Calu3 (cell line): Measurements from ENCODE around the gene FMOD. TPM values are rescaled to one million over a fixed set of nuclear protein-coding genes. Genes with fewer than 3 reads are reported as not detected.

ENCODE experiments used
- BruUV-seq: library from RNA; stranded (reverse); fragments of 400-500 nt; replicated peaks from 2 replicates; lab custom pipeline; 2021; lab: Mats Ljungman, UMichigan
- CTCF ChIA-PET: fragments of 300-600 bp; sonication (Branson Sonifier 250); formaldehyde crosslinking; loops from one replicate; lab custom pipeline; 2022; ENCODE audit warnings: antibody characterized with exemption; lab: Charles Lee
- DNase-seq: peaks from one replicate; pipeline ENCODE4 v3.0.0; 2022
- H3K27ac Mint-ChIP-seq: one replicate; pipeline ENCODE4 v1.8.0; 2022; ENCODE audit warnings: mixed read lengths; ENCODE audit not compliant: unreplicated experiment
- H3K27me3 Mint-ChIP-seq: one replicate; pipeline ENCODE4 v1.8.0; 2022; ENCODE audit warnings: mixed read lengths; ENCODE audit not compliant: unreplicated experiment
- H3K36me3 Mint-ChIP-seq: one replicate; pipeline ENCODE4 v1.8.0; 2022; ENCODE audit warnings: mild to moderate bottlenecking, moderate library complexity, mixed read lengths; ENCODE audit not compliant: insufficient read depth, unreplicated experiment
- H3K4me1 Mint-ChIP-seq: one replicate; pipeline ENCODE4 v1.8.0; 2022; ENCODE audit warnings: mild to moderate bottlenecking, low read depth, mixed read lengths; ENCODE audit not compliant: unreplicated experiment
- H3K4me3 Mint-ChIP-seq: one replicate; pipeline ENCODE4 v1.8.0; 2022; ENCODE audit warnings: mild to moderate bottlenecking, low read depth, moderate library complexity, mixed read lengths; ENCODE audit not compliant: unreplicated experiment
- H3K9me3 Mint-ChIP-seq: one replicate; pipeline ENCODE4 v1.8.0; 2022; ENCODE audit warnings: low read depth, mixed read lengths; ENCODE audit not compliant: unreplicated experiment
- CTCF ChIP-seq: fragments of 200-600 bp; IDR thresholded peaks from one replicate; pipeline ENCODE4 v1.8.0; 2022; ENCODE audit warnings: antibody characterized with exemption; ENCODE audit not compliant: unreplicated experiment
- intact Hi-C: fragments of 100-400 bp; cut with micrococcal nuclease; formaldehyde crosslinking; loops from one replicate; pipeline ENCODE4 v1.10.0; 2022; ENCODE audit not compliant: unreplicated experiment
- total RNA-seq: library from RNA; stranded (reverse); gene quantifications from 2 replicates; pipeline ENCODE4 v1.2.3, GENCODE V29; 2022

The FMOD gene
- total RNA-seq, 1 experiment from 2014 or later: not detected

- CTCF ChIA-PET: no interaction called here
- Mint-ChIP-seq H3K9me3 (no peaks in the 10 kb centered on the region), H3K27me3 (peaks cover 36% of the 10 kb centered on the region), H3K36me3 (peaks cover 10% of the 10 kb centered on the region), H3K27ac (no peak overlapping the region), H3K4me1 (peaks cover 21% of the 10 kb centered on the region), H3K4me3 (no peak overlapping the region)
- intact Hi-C loops: no loop called here
- DNase-seq: no peak
- no TSS peak for BruUV-seq
- no peak for TF ChIP-seq CTCF
These were observed 19.7 kb downstream of the FMOD start for GRCh38 chr1:203331224-203331623.

GRCh38 chr1:203328714-203329122 lies 22.2 kb downstream of the FMOD start:
- TF ChIP-seq CTCF: peak; percentile 19
- Mint-ChIP-seq H3K4me1 (peaks cover 21% of the 10 kb centered on the region), H3K27me3 (peaks cover 38% of the 10 kb centered on the region), H3K4me3 (peak overlapping the region; percentile 1), H3K27ac (no peak overlapping the region), H3K9me3 (no peaks in the 10 kb centered on the region), H3K36me3 (peaks cover 10% of the 10 kb centered on the region)
- CTCF ChIA-PET: no interaction called here
- BruUV-seq: no TSS peak
- DNase-seq: peak; percentile 58
- intact Hi-C loops: loop anchor here (2.0 kb wide), 1 partner anchor 56 kb away; no protein-coding TSS in a partner anchor

GRCh38 chr1:203327684-203328457 lies 23.1 kb downstream of the FMOD start:
- TF ChIP-seq CTCF: peak; percentile 35
- intact Hi-C loops: loop anchor here (2.0 kb wide), 1 partner anchor 55 kb away; no protein-coding TSS in a partner anchor
- Mint-ChIP-seq H3K27me3 (peaks cover 46% of the 10 kb centered on the region), H3K36me3 (peaks cover 10% of the 10 kb centered on the region), H3K4me3 (peak overlapping the region; percentile 71), H3K4me1 (peaks cover 21% of the 10 kb centered on the region), H3K27ac (peak overlapping the region; percentile 70), H3K9me3 (no peaks in the 10 kb centered on the region)
- DNase-seq: peak; percentile 65
- no TSS peak for BruUV-seq
- CTCF ChIA-PET: interaction anchor here (0.8 to 2.2 kb wide), 13 partner anchors 9 to 60 kb away, joined by 3 to 36 read pairs (median 6); partner anchors contain the start of gene BTG2

GRCh38 chr1:203326830-203327683 lies 23.9 kb downstream of the FMOD start:
- Mint-ChIP-seq H3K27me3 (peaks cover 54% of the 10 kb centered on the region), H3K27ac (peak overlapping the region; percentile 70), H3K9me3 (no peaks in the 10 kb centered on the region), H3K36me3 (peaks cover 10% of the 10 kb centered on the region), H3K4me3 (peak overlapping the region; percentile 71), H3K4me1 (peaks cover 21% of the 10 kb centered on the region)
- peak; percentile 96 for DNase-seq
- CTCF ChIA-PET: interaction anchor here (0.6 to 2.2 kb wide), 14 partner anchors 10 to 201 kb away, joined by 3 to 36 read pairs (median 6); partner anchors contain the start of gene BTG2
- intact Hi-C loops: no loop called here
- no TSS peak for BruUV-seq
- TF ChIP-seq CTCF: no peak
